C4-2B (cell line): Measurements from ENCODE around the gene IFNGR1.

ENCODE experiments used
- ZFX ChIP-seq: fragments of 450-650 bp; IDR thresholded peaks from 2 replicates; pipeline ENCODE4 v1.6.1; 2017
- TF ChIP-seq, protein P1 (sequence below): fragments of 450-650 bp; conservative IDR thresholded peaks from 2 replicates; pipeline ENCODE4 v1.5.1; 2017; ENCODE audit warnings: mild to moderate bottlenecking

DNA sequence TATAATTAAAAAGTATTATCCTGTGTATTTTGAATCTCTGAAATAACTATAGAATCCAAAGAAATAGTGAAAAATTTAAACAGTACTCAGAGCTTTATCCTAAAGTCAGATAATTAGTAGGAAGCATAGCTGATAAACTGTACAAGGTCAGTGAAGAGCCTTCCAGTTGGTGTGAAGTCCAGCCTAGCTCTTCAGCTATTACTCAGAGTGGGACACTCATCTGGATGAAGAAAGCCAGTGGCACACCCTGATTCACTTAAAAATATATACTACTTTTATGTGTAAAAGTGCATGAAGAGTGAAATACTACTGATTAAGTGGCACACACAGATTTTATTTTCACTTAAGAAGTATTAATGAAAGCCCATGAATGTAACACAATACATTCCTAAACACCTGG, 3.1 kb downstream of the IFNGR1 start:
- TF ChIP-seq, protein P1, sequence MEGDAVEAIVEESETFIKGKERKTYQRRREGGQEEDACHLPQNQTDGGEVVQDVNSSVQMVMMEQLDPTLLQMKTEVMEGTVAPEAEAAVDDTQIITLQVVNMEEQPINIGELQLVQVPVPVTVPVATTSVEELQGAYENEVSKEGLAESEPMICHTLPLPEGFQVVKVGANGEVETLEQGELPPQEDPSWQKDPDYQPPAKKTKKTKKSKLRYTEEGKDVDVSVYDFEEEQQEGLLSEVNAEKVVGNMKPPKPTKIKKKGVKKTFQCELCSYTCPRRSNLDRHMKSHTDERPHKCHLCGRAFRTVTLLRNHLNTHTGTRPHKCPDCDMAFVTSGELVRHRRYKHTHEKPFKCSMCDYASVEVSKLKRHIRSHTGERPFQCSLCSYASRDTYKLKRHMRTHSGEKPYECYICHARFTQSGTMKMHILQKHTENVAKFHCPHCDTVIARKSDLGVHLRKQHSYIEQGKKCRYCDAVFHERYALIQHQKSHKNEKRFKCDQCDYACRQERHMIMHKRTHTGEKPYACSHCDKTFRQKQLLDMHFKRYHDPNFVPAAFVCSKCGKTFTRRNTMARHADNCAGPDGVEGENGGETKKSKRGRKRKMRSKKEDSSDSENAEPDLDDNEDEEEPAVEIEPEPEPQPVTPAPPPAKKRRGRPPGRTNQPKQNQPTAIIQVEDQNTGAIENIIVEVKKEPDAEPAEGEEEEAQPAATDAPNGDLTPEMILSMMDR, result no peak
- TF ChIP-seq ZFX, result no peak
